ENCODE measurements around the gene IMMP1L. TPM values are rescaled to one million over a fixed set of nuclear protein-coding genes. Genes with fewer than 3 reads are reported as not detected.

IMMP1L gene
- total RNA-seq: 17.7 TPM

DNA sequence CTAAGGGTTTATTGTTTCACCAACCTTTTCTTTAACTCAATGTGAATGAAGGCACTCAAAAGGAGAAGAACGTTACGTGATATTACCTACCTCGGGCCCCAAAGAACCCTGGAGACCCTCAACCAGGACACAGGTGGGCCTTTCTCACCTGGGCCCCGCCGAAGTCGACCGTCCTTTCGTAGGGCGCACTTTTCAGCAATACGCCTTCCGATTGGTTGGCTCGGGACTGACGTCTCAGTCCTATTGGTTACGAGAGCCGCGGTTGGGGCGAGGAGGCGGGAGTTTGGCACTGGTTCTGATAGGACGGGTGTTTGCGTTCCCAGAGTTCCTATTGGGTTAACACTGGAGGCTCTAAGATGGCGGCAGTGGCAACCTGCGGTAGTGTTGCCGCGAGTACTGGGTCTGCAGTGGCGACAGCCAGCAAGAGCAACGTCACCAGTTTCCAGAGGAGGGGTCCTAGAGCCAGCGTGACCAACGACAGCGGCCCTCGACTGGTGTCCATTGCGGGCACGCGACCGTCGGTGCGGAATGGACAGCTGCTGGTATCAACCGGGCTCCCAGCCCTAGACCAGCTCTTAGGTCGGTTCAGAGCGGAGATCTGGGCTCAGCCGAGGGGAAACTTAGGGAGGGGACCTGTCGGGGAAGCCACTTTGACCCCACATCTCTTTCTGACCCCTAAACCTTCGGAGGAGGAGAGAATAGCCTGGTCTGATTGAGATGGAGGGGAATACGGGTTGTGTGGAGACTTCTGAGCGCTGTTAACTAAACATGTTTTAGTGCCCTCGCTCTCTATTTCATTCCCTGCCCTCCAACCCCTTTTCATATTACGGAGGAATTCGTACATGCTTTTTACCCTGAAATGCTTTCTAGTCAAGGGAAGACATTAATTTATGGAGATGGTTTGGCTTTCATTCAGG is at the start of gene IMMP1L, which contains the start of gene ELP4:
IMMP1L (minus strand) TSS at position 194 of the 917 bp plus-strand sequence. CDS start 46,346 bp downstream, outside the sequence.
ELP4 (plus strand) TSS at position 339 of the 917 bp plus-strand sequence; CDS start at position 357, 18 bp downstream.
- peak within 1 kb of the TSS; percentile 68 for H3K27ac ChIP-seq (ENCODE audit: low read depth, low read length)

DNA sequence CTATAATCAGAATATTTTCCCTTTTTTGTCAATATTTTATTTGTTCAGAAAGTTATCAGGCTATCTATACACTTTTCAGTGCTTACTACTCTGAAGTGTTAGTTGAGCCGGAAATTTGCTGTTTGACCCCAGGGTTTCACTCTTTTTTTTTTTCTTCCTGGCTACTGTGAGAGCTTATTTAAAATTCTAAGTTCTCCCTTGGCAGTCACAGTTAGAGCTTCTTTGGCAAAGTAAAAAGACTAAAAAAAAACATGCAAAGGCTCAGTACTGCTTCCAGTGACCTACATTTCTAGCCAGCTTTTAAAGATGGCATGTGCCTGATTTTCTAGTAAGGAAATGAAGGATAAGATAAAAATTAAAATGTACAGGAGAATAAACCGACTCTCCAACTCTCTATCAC is 48.6 kb upstream of the IMMP1L start:
- H3K9me3 ChIP-seq (ENCODE audit: control insufficient read depth in 3 of 3, low read length in 3 of 3): no peaks in the 10 kb centered on the region
- H3K27ac ChIP-seq (ENCODE audit: low read depth, low read length): no peak overlapping the region
- H3K36me3 ChIP-seq (ENCODE audit: control insufficient read depth in 3 of 3, insufficient read depth in 3 of 3, low read length in 3 of 3): no peaks in the 10 kb centered on the region
- H3K27me3 ChIP-seq (ENCODE audit: control insufficient read depth in 3 of 3, insufficient read depth in 3 of 3, low read length in 3 of 3): no peaks in the 10 kb centered on the region
- no peak overlapping the region for H3K4me3 ChIP-seq (ENCODE audit: low read length in 3 of 3)
- H3K4me1 ChIP-seq (ENCODE audit: control insufficient read depth in 3 of 3, insufficient read depth in 3 of 3, low read length in 3 of 3): peaks cover 0 to 4% (median 3%) of the 10 kb centered on the region in 3 donors
- no peak overlapping the region for H3K9ac ChIP-seq (ENCODE audit: low read depth in 1 of 3, low read length in 3 of 3)

More for the DNA sequence above, at the start of gene IMMP1L, which contains the start of gene ELP4:
- no peaks in the 10 kb centered on the region for H3K9me3 ChIP-seq (ENCODE audit: control insufficient read depth in 3 of 3, low read length in 3 of 3)
- H3K27me3 ChIP-seq (ENCODE audit: control insufficient read depth in 3 of 3, insufficient read depth in 3 of 3, low read length in 3 of 3): no peaks in the 10 kb centered on the region
- peak within 1 kb of the TSS; percentile 84 to 99 (median 96) for H3K9ac ChIP-seq (ENCODE audit: low read depth in 1 of 3, low read length in 3 of 3)
- H3K4me1 ChIP-seq (ENCODE audit: control insufficient read depth in 3 of 3, insufficient read depth in 3 of 3, low read length in 3 of 3): peaks cover 0 to 9% (median 0%) of the 10 kb centered on the region in 3 donors
- no peaks in the 10 kb centered on the region for H3K36me3 ChIP-seq (ENCODE audit: control insufficient read depth in 3 of 3, insufficient read depth in 3 of 3, low read length in 3 of 3)
- H3K4me3 ChIP-seq (ENCODE audit: low read length in 3 of 3): peak within 1 kb of the TSS; percentile 90 to 99 (median 96)

DNA sequence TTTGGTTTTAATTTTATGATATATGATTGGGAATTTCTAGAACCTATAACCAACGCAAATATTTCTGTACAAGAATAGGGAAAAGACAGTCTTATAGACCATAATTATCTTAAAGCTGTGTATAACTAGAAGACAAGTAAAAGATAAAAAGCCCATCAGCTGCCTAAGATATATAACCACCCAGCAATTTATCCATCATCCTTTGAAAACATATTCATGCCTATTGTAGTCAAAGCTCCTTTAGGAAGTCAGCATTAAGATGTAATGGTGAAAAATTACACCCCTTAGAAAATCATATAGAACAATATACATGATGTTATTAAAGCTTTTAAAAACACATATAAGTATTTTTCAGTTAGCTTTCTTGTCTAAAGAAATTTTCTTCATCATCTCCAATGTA is 46.5 kb upstream of the IMMP1L start:
- Histone ChIP-seq H3K27me3 (ENCODE audit: control insufficient read depth in 3 of 3, insufficient read depth in 3 of 3, low read length in 3 of 3) (no peaks in the 10 kb centered on the region), H3K9me3 (ENCODE audit: control insufficient read depth in 3 of 3, low read length in 3 of 3) (no peaks in the 10 kb centered on the region), H3K36me3 (ENCODE audit: control insufficient read depth in 3 of 3, insufficient read depth in 3 of 3, low read length in 3 of 3) (no peaks in the 10 kb centered on the region), H3K27ac (ENCODE audit: low read depth, low read length) (no peak overlapping the region), H3K4me1 (ENCODE audit: control insufficient read depth in 3 of 3, insufficient read depth in 3 of 3, low read length in 3 of 3) (peaks cover 0 to 4% (median 3%) of the 10 kb centered on the region in 3 donors), H3K9ac (ENCODE audit: low read depth in 1 of 3, low read length in 3 of 3) (no peak overlapping the region), H3K4me3 (ENCODE audit: low read length in 3 of 3) (no peak overlapping the region)

- H3K4me3 ChIP-seq (ENCODE audit: low read length in 3 of 3): no peak overlapping the region
- peaks cover 0 to 2% (median 0%) of the 10 kb centered on the region in 3 donors for H3K9me3 ChIP-seq (ENCODE audit: control insufficient read depth in 3 of 3, low read length in 3 of 3)
- H3K36me3 ChIP-seq (ENCODE audit: control insufficient read depth in 3 of 3, insufficient read depth in 3 of 3, low read length in 3 of 3): peaks cover 5 to 16% (median 14%) of the 10 kb centered on the region in 3 donors
- H3K4me1 ChIP-seq (ENCODE audit: control insufficient read depth in 3 of 3, insufficient read depth in 3 of 3, low read length in 3 of 3): no peaks in the 10 kb centered on the region
- no peak overlapping the region for H3K9ac ChIP-seq (ENCODE audit: low read depth in 1 of 3, low read length in 3 of 3)
- H3K27me3 ChIP-seq (ENCODE audit: control insufficient read depth in 3 of 3, insufficient read depth in 3 of 3, low read length in 3 of 3): no peaks in the 10 kb centered on the region
- H3K27ac ChIP-seq (ENCODE audit: low read depth, low read length): no peak overlapping the region
Observed at GRCh38 chr11:31542862-31543261, 33.4 kb upstream of the IMMP1L start.

DNA sequence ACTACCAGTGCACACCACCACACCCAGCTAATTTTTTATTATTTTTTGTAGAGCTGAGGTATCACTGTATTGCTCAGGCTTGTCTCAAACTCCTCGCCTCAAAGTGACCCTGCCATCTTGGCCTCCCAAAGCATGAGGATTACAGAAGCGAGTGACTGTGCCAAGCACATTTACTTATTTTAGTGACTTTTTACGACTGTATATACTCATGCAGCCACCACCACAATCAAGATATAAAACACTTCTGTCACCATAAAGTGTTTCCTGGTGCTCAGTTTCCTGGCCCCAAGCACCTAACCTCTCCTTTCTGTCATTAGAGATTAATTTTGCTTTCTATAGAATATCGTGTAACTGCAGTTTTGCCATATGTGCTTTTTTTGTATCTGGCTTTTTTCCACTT is 26.1 kb upstream of the IMMP1L start:
- H3K36me3 ChIP-seq (ENCODE audit: control insufficient read depth in 3 of 3, insufficient read depth in 3 of 3, low read length in 3 of 3): no peaks in the 10 kb centered on the region
- no peaks in the 10 kb centered on the region for H3K27me3 ChIP-seq (ENCODE audit: control insufficient read depth in 3 of 3, insufficient read depth in 3 of 3, low read length in 3 of 3)
- H3K4me3 ChIP-seq (ENCODE audit: low read length in 3 of 3): no peak overlapping the region
- no peak overlapping the region for H3K27ac ChIP-seq (ENCODE audit: low read depth, low read length)
- no peaks in the 10 kb centered on the region for H3K4me1 ChIP-seq (ENCODE audit: control insufficient read depth in 3 of 3, insufficient read depth in 3 of 3, low read length in 3 of 3)
- H3K9ac ChIP-seq (ENCODE audit: low read depth in 1 of 3, low read length in 3 of 3): no peak overlapping the region
- H3K9me3 ChIP-seq (ENCODE audit: control insufficient read depth in 3 of 3, low read length in 3 of 3): no peaks in the 10 kb centered on the region

- no peak overlapping the region for H3K4me3 ChIP-seq (ENCODE audit: low read length in 3 of 3)
- H3K36me3 ChIP-seq (ENCODE audit: control insufficient read depth in 3 of 3, insufficient read depth in 3 of 3, low read length in 3 of 3): no peaks in the 10 kb centered on the region
- no peak overlapping the region for H3K27ac ChIP-seq (ENCODE audit: low read depth, low read length)
- H3K4me1 ChIP-seq (ENCODE audit: control insufficient read depth in 3 of 3, insufficient read depth in 3 of 3, low read length in 3 of 3): no peaks in the 10 kb centered on the region
- no peaks in the 10 kb centered on the region for H3K27me3 ChIP-seq (ENCODE audit: control insufficient read depth in 3 of 3, insufficient read depth in 3 of 3, low read length in 3 of 3)
- H3K9me3 ChIP-seq (ENCODE audit: control insufficient read depth in 3 of 3, low read length in 3 of 3): no peaks in the 10 kb centered on the region
- no peak overlapping the region for H3K9ac ChIP-seq (ENCODE audit: low read depth in 1 of 3, low read length in 3 of 3)
Observed at GRCh38 chr11:31531293-31531692, 21.9 kb upstream of the IMMP1L start.

GRCh38 chr11:31529701-31530100 is 20.3 kb upstream of the IMMP1L start:
- Histone ChIP-seq H3K36me3 (ENCODE audit: control insufficient read depth in 3 of 3, insufficient read depth in 3 of 3, low read length in 3 of 3) (no peaks in the 10 kb centered on the region), H3K27ac (ENCODE audit: low read depth, low read length) (no peak overlapping the region), H3K4me1 (ENCODE audit: control insufficient read depth in 3 of 3, insufficient read depth in 3 of 3, low read length in 3 of 3) (no peaks in the 10 kb centered on the region), H3K9me3 (ENCODE audit: control insufficient read depth in 3 of 3, low read length in 3 of 3) (no peaks in the 10 kb centered on the region), H3K27me3 (ENCODE audit: control insufficient read depth in 3 of 3, insufficient read depth in 3 of 3, low read length in 3 of 3) (no peaks in the 10 kb centered on the region), H3K4me3 (ENCODE audit: low read length in 3 of 3) (no peak overlapping the region), H3K9ac (ENCODE audit: low read depth in 1 of 3, low read length in 3 of 3) (no peak overlapping the region)

DNA sequence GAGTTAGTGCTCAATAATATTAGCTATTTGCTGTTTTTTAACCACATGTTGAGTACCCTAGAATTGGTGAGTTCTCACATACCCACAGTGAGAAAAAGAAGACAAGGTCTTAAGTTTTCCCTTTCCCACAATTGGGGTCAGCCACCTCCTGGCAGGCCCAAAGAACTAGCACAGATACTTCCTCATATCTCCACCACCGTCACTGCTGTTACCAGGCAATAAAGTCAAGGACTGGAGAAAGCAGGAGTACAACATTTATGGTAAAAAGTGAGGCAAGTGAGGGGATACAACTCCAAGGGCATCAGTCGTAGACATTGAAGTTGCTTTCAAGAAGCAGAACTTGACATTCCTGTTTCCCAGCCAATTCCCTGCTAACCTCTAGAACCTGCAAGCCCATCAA is 19.8 kb upstream of the IMMP1L start:
- Histone ChIP-seq H3K27me3 (ENCODE audit: control insufficient read depth in 3 of 3, insufficient read depth in 3 of 3, low read length in 3 of 3) (no peaks in the 10 kb centered on the region), H3K4me1 (ENCODE audit: control insufficient read depth in 3 of 3, insufficient read depth in 3 of 3, low read length in 3 of 3) (no peaks in the 10 kb centered on the region), H3K9ac (ENCODE audit: low read depth in 1 of 3, low read length in 3 of 3) (no peak overlapping the region), H3K9me3 (ENCODE audit: control insufficient read depth in 3 of 3, low read length in 3 of 3) (no peaks in the 10 kb centered on the region), H3K27ac (ENCODE audit: low read depth, low read length) (no peak overlapping the region), H3K4me3 (ENCODE audit: low read length in 3 of 3) (no peak overlapping the region), H3K36me3 (ENCODE audit: control insufficient read depth in 3 of 3, insufficient read depth in 3 of 3, low read length in 3 of 3) (peaks cover 0 to 2% (median under 1%) of the 10 kb centered on the region in 3 donors)

DNA sequence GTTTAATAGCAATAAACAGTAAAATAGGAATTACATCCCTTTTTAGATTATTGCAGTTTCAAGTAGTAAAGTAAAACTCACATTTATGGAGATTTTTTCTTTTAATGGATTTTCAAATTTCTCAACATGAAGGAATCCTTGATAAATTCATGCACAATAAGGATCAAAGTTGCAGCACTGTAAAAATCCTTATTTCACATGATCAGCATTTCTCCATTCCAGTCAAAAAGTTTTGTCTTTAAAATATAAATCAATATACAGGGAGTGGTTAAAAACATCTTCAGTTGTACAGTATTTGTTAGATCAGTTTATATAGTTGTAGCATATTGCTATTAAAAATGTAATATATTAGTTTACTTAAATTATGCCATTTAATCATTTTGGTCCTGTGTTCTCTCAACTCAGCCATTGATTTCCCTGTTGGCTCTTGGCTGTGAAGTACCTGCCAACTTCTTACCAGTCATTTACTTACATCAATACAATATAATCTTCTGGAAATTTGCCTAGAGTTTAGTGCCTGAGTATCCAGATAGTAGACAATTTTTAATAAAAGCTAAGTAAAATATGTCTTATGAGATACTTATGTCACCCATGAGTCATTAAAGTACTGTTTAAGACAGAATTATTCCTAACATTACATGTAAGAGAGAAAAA is 12.2 kb upstream of the IMMP1L start:
- Histone ChIP-seq H3K36me3 (ENCODE audit: control insufficient read depth in 3 of 3, insufficient read depth in 3 of 3, low read length in 3 of 3) (peaks cover 0 to 4% (median 3%) of the 10 kb centered on the region in 3 donors), H3K4me1 (ENCODE audit: control insufficient read depth in 3 of 3, insufficient read depth in 3 of 3, low read length in 3 of 3) (no peaks in the 10 kb centered on the region), H3K27ac (ENCODE audit: low read depth, low read length) (no peak overlapping the region), H3K4me3 (ENCODE audit: low read length in 3 of 3) (no peak overlapping the region), H3K9me3 (ENCODE audit: control insufficient read depth in 3 of 3, low read length in 3 of 3) (no peaks in the 10 kb centered on the region), H3K27me3 (ENCODE audit: control insufficient read depth in 3 of 3, insufficient read depth in 3 of 3, low read length in 3 of 3) (no peaks in the 10 kb centered on the region), H3K9ac (ENCODE audit: low read depth in 1 of 3, low read length in 3 of 3) (no peak overlapping the region)

DNA sequence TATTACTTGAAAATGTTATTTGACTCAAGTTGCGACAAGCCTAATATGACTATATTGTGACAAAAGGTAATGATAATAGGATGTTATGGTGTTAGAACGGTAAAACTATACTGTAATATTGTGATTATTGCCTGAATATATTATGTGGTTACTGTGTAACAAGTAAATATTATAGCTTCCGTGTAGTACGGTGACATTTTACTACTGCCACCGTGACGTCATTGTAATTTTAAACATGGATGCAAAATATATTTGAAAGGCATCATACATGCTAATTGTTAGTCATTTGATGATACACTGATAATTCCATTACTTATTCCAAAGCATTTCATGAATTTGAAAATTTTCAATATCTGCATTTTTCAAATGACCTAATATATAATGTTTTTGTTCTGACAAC is 2.7 kb upstream of the IMMP1L start:
- Histone ChIP-seq H3K36me3 (ENCODE audit: control insufficient read depth in 3 of 3, insufficient read depth in 3 of 3, low read length in 3 of 3) (peaks cover 0 to 2% (median 0%) of the 10 kb centered on the region in 3 donors), H3K27me3 (ENCODE audit: control insufficient read depth in 3 of 3, insufficient read depth in 3 of 3, low read length in 3 of 3) (no peaks in the 10 kb centered on the region), H3K4me3 (ENCODE audit: low read length in 3 of 3) (no peak overlapping the region), H3K9ac (ENCODE audit: low read depth in 1 of 3, low read length in 3 of 3) (no peak overlapping the region), H3K9me3 (ENCODE audit: control insufficient read depth in 3 of 3, low read length in 3 of 3) (no peaks in the 10 kb centered on the region), H3K4me1 (ENCODE audit: control insufficient read depth in 3 of 3, insufficient read depth in 3 of 3, low read length in 3 of 3) (peaks cover 0 to 9% (median 0%) of the 10 kb centered on the region in 3 donors), H3K27ac (ENCODE audit: low read depth, low read length) (no peak overlapping the region)
